IPS-NIHi11 (cell line): Measurements from ENCODE around the gene STARD13.
"Not testable (repeated sequence)": the region's sequence is repeated elsewhere in the genome, so short reads cannot be mapped to it uniquely, and the experiment has no call there.

Experiments
- DNase-seq: peaks from one replicate; pipeline ENCODE4 v3.0.0; 2012; ENCODE audit warnings: mixed read lengths, low spot score

Gene STARD13

DNA sequence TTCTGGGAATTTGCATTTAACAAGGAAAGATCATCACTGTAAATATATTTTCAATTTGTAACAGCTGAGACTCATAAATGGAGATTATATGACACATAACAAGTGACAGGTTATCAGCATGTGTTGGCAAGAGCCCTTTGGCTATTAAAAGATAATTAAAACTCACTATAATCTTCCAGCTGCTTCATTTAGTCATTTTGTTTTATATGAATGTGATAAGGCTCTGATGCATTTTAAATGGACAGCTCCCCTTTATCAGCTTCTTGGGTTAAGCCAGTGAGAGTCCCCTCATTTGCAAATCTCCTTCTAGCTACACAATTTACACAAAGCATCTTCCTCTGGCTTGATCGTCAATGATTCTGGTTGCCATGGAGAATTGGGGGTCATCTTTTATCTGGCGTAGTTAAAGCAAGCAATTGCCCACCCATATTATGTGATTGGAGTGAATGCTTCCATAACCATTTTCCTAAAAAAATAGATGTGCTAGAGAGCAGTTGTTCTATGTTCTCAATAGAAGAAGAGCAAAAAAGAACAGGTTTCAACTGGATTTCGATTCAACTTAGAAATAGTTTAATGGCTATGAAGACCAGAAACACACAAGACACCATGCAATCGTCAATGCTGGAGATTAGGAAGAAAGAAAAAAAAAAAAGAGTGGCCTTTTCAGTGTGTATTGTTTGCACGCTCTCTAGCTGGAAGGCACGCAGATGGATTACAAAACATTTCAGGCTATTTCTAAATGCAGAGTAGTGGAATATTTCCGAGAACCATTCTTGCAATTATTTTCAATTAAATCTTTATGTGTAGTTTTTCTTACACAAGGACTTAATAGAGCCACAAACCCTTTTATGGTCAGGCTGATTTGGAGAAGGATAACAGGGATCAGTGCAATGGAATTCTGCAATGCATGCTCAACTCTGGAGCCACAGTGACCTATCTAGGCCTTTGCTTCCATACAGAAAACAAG is 27.4 kb downstream of the STARD13 start:
- no peak for DNase-seq

DNA sequence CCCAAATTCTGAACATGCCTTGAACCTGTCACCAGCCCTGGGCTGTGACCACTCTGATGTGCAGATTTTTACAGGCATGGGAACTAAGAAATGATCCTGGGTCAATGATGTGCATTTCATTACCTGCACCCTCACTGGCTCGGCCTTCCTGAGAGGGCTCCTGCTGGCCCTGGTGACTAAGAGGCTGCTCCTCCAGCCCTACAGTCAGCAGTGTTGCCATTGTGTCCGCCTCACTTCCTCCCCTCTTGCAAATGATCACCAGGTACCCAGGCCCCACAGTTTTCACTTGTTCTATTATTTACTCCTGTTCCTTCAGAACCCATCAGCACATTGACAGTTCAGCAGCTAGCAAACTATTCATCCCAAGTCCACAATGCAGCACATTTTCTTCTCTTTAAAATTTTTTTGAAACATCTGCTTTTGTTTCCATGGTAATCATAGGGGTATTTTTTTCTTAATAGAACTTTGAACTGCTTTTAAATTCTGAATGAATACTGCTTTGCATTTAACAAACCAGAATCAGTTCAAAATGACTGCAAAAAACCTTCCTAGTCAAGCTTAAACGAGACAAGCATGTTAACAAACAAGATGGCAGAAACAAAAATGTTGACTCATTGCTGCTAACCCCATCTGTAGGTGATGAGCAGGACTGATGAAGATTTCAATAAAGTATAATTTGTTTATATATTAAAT is 29.3 kb downstream of the STARD13 start:
- DNase-seq = no peak

DNA sequence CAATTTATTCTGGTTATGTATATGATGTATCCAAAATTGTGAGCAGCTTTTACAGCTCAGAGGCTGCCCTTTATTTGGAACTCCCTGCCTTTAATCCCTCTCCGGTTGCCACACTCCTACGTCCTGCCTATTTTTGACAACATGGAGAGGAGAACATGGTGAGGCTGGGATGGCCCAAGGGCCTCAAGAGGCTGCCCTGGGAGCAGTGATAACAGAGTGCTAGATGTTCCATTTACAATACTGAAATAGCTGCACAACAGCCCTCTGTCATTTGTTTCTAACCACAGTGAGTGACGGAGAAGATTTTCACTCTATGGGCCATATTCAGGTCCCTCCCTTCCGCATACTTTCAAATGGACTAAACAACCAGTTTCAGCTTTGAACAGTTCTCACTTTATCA is 33.4 kb downstream of the STARD13 start:
- DNase-seq = no peak

DNA sequence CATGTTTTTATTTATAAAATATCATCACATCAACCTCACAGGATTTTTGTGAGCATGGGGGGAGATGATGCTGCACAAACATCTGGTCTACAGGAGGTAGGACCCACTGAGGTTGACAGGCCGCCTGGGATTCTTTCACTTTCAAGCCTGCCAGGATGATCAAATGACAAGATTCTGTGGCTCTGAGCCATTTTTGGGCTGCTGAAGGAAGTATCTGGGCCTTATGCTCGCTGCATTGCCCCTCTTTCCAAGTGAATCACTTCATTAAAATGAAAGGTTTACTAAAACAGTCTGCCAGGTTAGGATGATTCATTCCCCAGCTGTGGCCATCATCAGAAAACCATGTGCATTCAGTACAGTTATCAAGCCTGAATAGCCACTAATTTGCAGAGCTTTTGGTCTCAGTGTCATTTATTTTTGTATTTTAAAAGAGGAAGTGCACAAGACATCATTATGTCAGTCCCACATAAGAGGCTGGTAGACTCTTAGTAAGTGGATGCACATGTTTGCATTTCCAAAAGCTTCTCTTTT is 34.4 kb downstream of the STARD13 start:
- DNase-seq = no peak

DNA sequence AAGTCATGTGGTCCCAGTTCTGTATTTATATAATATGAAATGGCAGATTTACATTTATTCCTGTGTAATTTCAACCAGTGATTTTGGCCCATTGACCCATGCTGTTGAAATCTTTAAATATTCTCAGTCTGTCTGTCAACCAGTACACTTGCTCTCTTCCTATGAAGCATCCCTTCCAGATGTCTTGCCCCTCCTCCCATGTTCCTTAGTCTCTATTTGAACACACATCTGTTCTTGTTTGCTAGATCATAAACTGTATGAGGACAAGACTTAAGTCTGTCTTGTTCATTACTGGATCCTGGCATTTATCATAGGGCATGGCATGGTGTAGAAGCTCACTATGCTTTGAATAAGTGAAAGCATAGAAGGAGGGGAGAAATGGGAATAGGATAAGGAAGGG is 34.9 kb downstream of the STARD13 start:
- DNase-seq = no peak

DNA sequence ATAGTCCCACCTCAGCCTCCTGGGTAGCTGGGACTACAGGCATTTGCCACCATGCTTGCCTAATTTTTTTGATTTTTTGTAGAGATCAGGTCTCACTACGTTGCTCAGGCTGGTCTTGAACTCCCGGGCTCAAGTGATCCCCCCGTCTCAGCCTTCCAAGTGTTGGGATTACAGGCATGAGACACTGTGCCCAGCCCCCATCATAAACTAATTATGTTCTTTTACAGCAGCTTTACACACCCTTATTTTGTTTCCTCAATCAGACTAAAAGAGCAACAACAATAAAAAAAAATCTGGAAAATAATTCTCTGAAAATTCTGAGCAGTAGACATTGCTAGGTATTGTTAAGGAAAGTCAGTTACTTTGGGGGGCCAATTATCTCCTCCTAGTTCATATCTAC is 35.7 kb downstream of the STARD13 start:
- DNase-seq = no peak

DNA sequence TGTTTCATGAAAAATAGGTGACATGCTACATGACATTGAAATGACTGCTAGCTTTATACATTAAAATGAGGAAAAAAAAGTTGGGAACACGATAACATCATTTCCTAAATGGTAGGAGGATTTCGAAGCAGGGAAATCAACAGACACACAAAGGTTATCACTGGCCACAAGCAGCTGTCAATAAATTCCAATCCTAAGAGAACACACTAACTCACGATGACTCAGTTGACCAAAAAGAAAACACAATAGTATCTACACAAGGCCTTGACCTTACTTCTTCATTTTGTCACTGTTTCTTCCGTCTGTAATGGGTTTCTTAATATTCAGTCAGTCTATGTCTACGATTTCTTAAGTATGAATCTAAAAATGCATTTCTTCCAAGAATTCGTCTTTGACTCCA is 36.5 kb downstream of the STARD13 start:
- DNase-seq = no peak

DNA sequence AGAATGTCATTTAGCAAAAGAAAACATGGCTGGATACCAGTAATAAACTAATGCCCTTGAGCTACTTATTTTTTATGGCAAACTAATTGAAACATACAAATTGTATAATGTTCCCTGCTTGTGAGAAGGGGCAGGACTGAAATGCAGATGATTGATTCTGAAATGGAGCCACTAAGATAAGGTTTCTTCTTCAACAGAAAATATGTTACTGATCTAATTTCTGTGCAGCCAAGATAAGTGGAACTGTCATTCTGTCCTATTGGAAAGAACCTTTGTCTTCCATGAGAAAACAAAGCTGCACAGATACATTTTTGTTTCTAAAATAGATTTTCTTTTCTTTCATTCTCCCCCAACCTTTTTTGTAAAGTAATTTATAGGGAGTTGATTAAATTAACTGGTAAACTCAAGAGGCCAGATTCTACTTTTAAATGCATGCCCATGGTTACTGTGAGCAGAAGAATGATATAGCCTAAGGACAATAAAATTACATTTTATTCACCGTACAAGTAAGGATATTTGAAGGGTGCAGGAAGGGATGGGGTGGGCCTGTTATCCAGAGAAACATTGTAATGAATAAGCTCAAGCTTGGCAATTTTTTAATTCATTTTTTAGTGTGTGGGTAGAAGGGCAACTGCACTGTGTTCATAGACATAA is 39.9 kb downstream of the STARD13 start:
- DNase-seq = no peak

DNA sequence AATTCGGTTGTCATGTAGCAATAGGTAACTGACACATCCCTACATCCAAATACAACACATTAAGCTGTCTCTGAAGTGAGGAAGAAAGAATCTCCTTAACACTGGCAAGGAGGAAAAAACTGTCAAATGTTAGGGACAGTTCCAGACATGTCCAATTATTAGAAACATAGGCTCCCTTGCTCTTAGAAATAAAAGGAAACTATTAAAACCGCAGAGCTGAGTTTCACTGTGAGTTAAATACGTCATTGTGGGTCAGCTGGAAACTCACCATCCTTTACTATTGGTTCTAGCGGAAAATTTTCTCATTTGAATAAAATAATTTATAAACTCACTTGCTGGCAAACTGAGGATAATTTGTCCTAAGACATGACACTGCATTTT is 40.7 kb downstream of the STARD13 start:
- DNase-seq = no peak

DNA sequence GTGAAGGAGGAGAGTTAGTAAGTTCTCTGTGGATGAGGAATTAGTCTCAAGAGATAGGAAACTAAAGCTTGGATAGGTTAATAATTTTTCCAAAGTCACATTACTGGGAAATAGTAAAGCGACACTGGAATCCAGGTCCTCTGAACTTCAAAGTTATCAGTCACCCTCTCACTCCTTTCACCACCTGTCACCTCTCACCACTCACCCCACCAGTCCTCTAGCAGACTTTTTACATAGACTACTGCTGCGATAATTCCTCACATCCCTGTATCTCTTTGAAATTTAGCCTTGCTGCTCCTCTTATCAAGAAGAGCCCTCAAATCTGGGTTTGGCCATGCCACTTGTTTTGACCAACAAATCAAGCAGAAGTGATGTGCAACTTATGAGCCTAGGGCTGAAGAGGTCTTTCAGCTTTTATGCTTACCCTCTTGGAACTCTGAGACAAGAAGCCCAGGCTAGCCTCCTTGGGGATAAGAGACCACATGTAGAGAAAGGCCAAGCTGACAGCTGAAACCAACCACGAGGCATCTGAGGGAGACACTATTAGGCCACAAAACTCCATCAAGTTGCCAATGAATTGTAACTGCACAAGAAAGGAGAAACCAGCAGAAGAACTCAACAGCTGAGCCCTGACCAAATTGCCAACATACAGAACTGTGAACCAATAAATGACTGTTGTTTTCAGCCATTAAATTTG is 41.2 kb downstream of the STARD13 start:
- no peak for DNase-seq

DNA sequence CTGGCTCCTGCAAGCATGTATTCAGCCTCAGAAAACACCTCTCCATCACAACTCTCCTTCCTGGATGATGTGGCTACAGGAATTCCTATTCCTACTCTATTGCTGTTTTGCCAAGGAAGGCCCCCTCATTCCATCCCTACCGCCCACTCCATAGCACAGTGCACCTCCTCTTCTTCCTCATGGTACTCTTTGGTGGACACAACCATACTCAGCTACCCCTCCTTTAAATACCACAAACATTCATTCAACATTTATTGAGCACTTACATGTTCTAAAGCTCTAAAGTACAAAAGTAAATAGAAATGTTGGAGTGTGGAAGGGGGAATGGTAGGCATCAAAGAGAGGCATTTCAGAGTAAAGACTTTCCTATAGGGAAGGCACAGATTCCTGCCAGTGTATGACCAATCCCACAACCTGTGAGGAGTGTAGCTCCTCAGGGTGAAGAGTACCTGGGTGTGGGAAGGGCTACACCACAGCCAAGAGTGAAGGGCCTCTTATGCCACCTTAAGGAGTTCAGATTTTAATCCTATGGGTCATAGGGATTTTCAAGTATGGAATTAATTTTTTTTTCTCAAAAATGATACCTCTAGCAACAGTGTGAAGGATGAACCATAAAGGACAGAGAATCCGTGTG is 42.5 kb downstream of the STARD13 start:
- DNase-seq = no peak

DNA sequence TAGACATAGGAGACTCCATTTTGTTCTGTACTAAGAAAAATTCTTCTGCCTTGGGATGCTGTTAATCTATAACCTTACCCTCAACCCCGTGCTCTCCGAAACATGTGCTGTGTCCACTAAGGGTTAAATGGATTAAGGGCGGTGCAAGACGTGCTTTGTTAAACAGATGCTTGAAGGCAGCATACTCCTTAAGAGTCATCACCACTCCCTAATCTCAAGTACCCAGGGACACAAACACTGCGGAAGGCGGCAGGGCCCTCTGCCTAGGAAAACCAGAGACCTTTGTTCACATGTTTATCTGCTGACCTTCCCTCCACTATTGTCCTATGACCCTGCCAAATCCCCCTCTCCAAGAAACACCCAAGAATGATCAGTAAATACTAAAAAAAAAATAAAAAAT is 43.2 kb downstream of the STARD13 start:
- not testable (repeated sequence) for DNase-seq

DNA sequence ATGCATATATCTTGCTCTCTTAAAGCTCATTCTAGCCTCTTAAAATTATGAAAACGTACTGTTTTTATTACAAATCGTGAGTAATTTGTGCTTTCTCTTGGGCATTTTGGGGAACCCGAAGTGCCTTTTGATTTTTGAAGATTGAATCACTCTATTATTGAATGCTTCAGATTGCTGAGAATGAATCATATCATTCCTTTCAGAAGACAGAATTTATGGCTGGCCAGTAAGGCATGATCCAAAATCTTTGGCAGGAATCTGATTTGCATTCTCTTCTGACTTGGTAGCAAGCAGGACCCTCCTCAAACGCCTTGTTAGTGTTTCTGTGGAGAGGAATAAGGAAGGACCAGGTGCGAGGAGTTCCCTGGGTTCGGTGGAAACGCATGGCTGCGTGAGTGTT is 49.5 kb downstream of the STARD13 start:
- no peak for DNase-seq

DNA sequence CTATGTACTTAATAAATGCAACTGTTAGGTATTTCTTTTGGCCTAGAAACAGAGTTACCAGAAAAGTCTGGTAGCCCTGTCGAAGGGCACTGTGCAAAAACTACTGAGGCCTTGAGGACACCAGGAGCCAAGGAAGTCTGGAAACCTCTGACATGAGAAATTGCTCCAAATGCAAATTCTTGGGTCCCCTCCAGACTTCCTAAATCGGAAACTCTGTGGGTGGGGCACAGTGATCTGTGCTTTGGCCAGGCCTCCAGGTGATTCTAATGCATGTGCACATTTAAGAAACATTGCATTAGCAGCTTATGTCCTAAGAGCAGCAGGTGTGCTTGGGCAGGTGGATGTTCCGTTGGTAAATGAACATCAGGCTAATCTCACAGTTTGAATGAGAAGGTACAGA is 50.0 kb downstream of the STARD13 start:
- DNase-seq = no peak

DNA sequence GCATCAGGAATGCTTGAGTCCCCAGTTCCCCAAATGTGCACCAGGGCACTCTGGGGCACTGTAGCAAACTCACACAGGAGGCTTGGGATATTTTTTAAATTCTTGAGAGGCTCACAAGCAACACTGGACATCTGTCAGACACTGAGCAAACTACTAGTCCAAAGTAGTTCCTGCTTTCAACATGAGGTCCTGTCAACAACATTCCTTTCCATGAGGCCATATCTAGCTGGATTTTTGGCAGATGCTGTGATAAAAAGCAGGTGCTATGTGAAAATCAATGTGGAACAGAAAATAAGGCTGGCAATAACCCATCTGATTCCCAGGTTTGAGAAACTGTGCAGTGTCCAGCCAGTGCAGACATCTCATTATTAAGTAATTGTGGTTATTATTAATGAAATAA is 50.5 kb downstream of the STARD13 start:
- DNase-seq = no peak

DNA sequence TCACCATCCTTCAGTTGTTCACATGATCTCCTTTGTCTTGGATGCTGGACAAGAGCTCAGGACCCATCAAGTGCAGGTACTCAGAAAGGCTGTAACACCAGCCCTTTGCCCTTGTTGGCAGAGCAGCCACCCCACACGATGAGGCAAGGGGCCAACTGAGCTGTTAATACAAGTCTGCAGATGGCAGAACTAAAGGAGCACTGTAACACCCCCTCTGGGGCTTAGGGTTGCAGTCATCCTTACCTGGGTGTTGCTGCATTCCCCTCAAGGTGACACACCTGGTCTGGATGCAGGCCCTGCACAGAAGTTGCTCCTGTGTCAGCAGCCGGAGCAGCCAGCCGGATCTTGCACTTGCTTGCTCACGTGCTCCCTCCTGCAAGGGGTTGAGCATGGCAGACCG is 52.0 kb downstream of the STARD13 start:
- DNase-seq = no peak

DNA sequence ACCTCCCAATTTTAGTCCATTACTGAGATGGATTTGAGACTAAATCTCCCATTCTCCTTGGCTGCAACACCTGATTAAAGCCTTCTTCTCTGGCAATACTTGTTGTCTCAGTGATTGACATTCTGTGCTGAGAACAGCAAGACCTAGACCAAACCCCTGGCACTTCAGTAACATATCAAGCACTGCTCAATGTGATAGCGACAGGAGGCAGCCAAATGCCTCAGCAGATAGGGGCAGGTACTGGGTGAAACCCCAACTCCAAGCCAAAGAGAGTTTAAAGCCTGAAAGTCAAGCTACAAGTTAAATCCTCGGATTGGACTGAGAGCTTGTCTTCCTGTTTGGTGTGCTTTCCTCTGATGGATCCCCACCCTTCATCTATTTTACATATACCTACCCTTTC is 52.7 kb downstream of the STARD13 start:
- DNase-seq = no peak

DNA sequence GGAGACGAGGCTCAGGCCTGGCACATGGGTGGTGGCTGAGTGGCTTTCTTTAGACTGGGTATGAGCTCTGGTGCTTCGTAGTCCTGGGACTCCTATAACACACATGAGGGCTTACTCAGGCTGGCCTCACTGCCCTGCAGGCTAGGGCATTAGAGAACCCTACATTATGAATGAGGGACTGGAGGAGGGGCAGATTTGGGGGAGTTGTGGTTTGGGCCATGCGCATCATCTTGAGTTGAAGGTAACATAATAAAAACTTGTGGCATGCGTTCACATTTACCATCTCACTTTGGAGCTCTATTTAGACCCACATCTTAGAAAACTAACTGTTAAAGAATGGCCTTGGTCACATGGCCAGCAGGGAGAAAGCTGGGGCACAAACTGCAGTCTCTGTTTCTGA is 54.2 kb downstream of the STARD13 start:
- no peak for DNase-seq

DNA sequence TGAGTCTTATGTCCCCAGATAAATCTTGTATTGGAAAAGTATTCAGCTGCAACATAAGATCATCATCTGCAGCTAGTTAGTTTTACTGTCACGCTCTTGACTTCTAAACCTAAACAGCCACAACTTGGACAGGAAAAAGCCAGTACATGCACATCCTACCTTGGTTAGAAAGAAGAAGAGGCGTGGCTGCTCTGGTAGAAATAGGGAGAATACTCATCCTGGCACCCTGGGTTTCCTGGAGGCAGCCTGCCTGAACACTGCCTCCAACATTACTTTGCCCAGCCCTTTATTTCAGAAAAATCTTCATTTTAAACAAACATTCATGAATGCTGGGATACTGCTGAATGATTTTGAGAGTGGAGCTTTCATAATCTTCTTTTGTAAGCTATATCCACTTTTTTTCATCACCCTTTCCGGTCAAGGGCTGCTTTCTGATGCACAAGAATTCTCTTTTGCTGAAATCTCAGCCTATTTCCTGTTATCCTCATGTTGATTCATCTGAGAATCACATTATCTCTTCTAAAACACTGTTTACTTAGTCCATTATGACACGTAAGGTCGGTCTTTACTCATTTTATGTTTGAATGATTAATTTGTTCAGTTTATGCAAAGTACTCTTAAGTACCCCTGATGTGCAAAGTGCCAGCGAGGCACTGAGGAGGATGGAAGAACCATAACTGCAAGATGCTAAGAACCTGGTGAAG is 55.2 kb downstream of the STARD13 start:
- DNase-seq = no peak

DNA sequence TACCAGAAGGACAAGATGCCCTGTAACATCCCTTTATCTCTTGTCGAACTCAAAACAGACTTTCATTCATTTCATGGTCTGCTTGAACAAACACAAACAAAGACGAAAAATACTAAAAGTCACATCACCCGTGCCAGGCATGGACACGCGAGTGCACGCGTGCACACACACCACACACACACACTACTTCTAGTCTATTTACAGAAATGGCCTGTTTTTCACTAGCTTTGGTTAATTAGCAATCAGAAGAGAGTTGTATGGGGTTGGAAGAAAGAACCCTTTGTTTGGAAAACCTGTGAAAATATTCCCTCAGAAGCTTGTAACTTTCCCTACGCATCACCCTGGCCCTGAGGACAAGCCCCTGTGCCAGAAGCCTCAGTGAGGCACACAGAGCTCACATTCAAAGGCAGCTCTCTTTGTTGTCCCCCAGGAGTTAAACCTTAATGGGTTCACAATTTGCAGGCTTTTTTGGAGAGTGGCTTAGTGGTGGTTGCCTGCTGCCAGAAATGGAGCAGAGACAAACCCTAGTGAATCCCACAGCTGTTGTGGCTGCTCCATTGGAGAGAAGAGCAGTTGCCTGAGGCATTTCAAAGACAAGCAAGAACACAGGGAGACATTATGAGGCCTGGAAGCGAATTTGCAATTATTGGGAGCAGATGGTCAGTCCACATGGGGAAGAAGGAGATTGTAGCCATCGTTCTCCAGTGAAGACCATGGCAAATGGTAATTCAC is 55.9 kb downstream of the STARD13 start:
- no peak for DNase-seq
